Measurements from ENCODE around the gene WNT6. TPM values are rescaled to one million over a fixed set of nuclear protein-coding genes. Genes with fewer than 3 reads are reported as not detected.

WNT6 gene
- total RNA-seq, 1 donor from 2014 or later: 2.6 TPM

- Histone ChIP-seq H3K27ac (ENCODE audit: low read depth, low read length) (no peak overlapping the region), H3K4me1 (ENCODE audit: insufficient read depth, low read length) (peaks cover 5% of the 10 kb centered on the region), H3K79me2 (ENCODE audit: insufficient read depth, low read length) (no peaks in the 10 kb centered on the region), H3K4me3 (ENCODE audit: insufficient read depth, low read depth, low read length) (no peak overlapping the region), H3K9ac (ENCODE audit: low read length) (no peak overlapping the region), H3K9me3 (ENCODE audit: insufficient read depth, low read depth, low read length) (no peaks in the 10 kb centered on the region), H3K4me2 (ENCODE audit: low read length) (no peak overlapping the region), H3K36me3 (ENCODE audit: insufficient read depth, low read length) (no peaks in the 10 kb centered on the region), H4K20me1 (ENCODE audit: insufficient read depth, low read length) (no peaks in the 10 kb centered on the region), H2AFZ (ENCODE audit: low read depth, low read length) (no peak overlapping the region), H3K27me3 (ENCODE audit: insufficient read depth, low read length) (peaks cover 68% of the 10 kb centered on the region)
- FAIRE-seq (no peak), DNase-seq (ENCODE audit: low read depth) (no peak)
- H3K27ac Mint-ChIP-seq (ENCODE audit: unreplicated experiment): no peak overlapping the region
- peaks cover 6% of the 10 kb centered on the region for H3K9me3 Mint-ChIP-seq (ENCODE audit: unreplicated experiment)
- peaks cover 4% of the 10 kb centered on the region for H3K36me3 Mint-ChIP-seq (ENCODE audit: low read depth, unreplicated experiment)
- no peak overlapping the region for H3K4me3 Mint-ChIP-seq (ENCODE audit: unreplicated experiment)
- H3K27me3 Mint-ChIP-seq (ENCODE audit: low read depth, unreplicated experiment): peaks cover 73% of the 10 kb centered on the region
- peaks cover 31% of the 10 kb centered on the region for H3K4me1 Mint-ChIP-seq (ENCODE audit: low read depth, unreplicated experiment)
- TF ChIP-seq EZH2 (IDR thresholded peaks at IDR 0.05; ENCODE audit: insufficient read depth, low read length) (peak; percentile 51), CTCF (IDR thresholded peaks at IDR 0.05; ENCODE audit: insufficient read depth, low read depth, low read length) (no peak)
Measured at GRCh38 chr2:218855305-218856166, 4.1 kb upstream of the WNT6 start.

- FAIRE-seq: no peak
- peaks cover 75% of the 10 kb centered on the region for H3K27me3 ChIP-seq (ENCODE audit: insufficient read depth, low read length)
- no peak overlapping the region for H3K4me2 ChIP-seq (ENCODE audit: low read length)
Measured at GRCh38 chr2:218856167-218856895, 3.3 kb upstream of the WNT6 start.

More at GRCh38 chr2:218856167-218856895, 3.3 kb upstream of the WNT6 start:
- peaks cover 76% of the 10 kb centered on the region for H3K27me3 Mint-ChIP-seq (ENCODE audit: low read depth, unreplicated experiment)
- Histone ChIP-seq H4K20me1 (ENCODE audit: insufficient read depth, low read length) (peaks cover 2% of the 10 kb centered on the region), H2AFZ (ENCODE audit: low read depth, low read length) (no peak overlapping the region), H3K4me1 (ENCODE audit: insufficient read depth, low read length) (peaks cover 5% of the 10 kb centered on the region), H3K4me3 (ENCODE audit: insufficient read depth, low read depth, low read length) (no peak overlapping the region), H3K9me3 (ENCODE audit: insufficient read depth, low read depth, low read length) (no peaks in the 10 kb centered on the region), H3K9ac (ENCODE audit: low read length) (no peak overlapping the region), H3K79me2 (ENCODE audit: insufficient read depth, low read length) (no peaks in the 10 kb centered on the region), H3K36me3 (ENCODE audit: insufficient read depth, low read length) (no peaks in the 10 kb centered on the region), H3K27ac (ENCODE audit: low read depth, low read length) (no peak overlapping the region)
- no peak overlapping the region for H3K27ac Mint-ChIP-seq (ENCODE audit: unreplicated experiment)
- H3K36me3 Mint-ChIP-seq (ENCODE audit: low read depth, unreplicated experiment): peaks cover 4% of the 10 kb centered on the region
- no peak for TF ChIP-seq EZH2 (IDR thresholded peaks at IDR 0.05; ENCODE audit: insufficient read depth, low read length)
- no peak for TF ChIP-seq CTCF (IDR thresholded peaks at IDR 0.05; ENCODE audit: insufficient read depth, low read depth, low read length)
- H3K9me3 Mint-ChIP-seq (ENCODE audit: unreplicated experiment): peaks cover 6% of the 10 kb centered on the region
- DNase-seq (ENCODE audit: low read depth): no peak
- H3K4me3 Mint-ChIP-seq (ENCODE audit: unreplicated experiment): no peak overlapping the region
- peaks cover 31% of the 10 kb centered on the region for H3K4me1 Mint-ChIP-seq (ENCODE audit: low read depth, unreplicated experiment)
